Heart right ventricle (tissue), 16 donors: ENCODE data around the gene ANKS1B. TPM values are rescaled to one million over a fixed set of nuclear protein-coding genes. Genes with fewer than 3 reads are reported as not detected.

Experiments
- ATAC-seq, 8 donors: fragments of 200-7000 bp; cut with Tn5 transposase; one replicate each; pipeline ENCODE4 v1.9.1; 2020; ENCODE audit warnings: mild to moderate bottlenecking in 8 of 8, moderate library complexity in 8 of 8, moderate number of reproducible peaks in 1 of 8
- DNase-seq, 2 donors: peaks; one replicate each; pipeline ENCODE4 v3.0.0-alpha.2; 2020
- H3K27ac ChIP-seq, 10 donors: fragments of 200-600 bp; sonication (generic) in 2 of 10; one replicate each; pipeline versions ENCODE4 v1.5.0 to v1.8.0; 2020 to 2022; ENCODE audit warnings: mild to moderate bottlenecking in 3 of 10
- H3K27me3 ChIP-seq, 7 donors: fragments of 200-600 bp; one replicate each; pipeline ENCODE4 v1.8.0; 2021 to 2022; ENCODE audit warnings: mild to moderate bottlenecking in 2 of 7
- H3K36me3 ChIP-seq, 9 donors: fragments of 200-600 bp; sonication (generic) in 1 of 9; one replicate each; pipeline versions ENCODE4 v1.5.0 to v1.8.0; 2020 to 2022; ENCODE audit warnings: mild to moderate bottlenecking in 2 of 9
- H3K4me1 ChIP-seq, 9 donors: fragments of 200-600 bp; sonication (generic) in 1 of 9; one replicate each; pipeline versions ENCODE4 v1.5.0 to v1.8.0; 2020 to 2022; ENCODE audit warnings: mild to moderate bottlenecking in 4 of 9
- H3K4me3 ChIP-seq, 10 donors: fragments of 200-600 bp; sonication (generic) in 2 of 10; one replicate each; pipeline versions ENCODE4 v1.5.0 to v1.8.0; 2020 to 2022; ENCODE audit warnings: mild to moderate bottlenecking in 7 of 10, moderate library complexity in 2 of 10
- H3K9me3 ChIP-seq, 11 donors: fragments of 200-600 bp in 10 of 11; sonication (generic) in 2 of 11; one replicate each; pipeline versions ENCODE4 v1.5.0 to v1.8.0; 2013 to 2022; ENCODE audit warnings: mild to moderate bottlenecking in 2 of 11, control low read depth in 1 of 11, moderate library complexity in 1 of 11
- CTCF ChIP-seq, 9 donors: fragments of 200-600 bp; sonication (generic) in 2 of 9; IDR thresholded peaks; one replicate each; pipeline versions ENCODE4 v1.5.0 to v1.8.0; 2021 to 2022; ENCODE audit warnings: antibody characterized with exemption in 9 of 9, mild to moderate bottlenecking in 5 of 9, moderate library complexity in 1 of 9
- WGBS, 2 donors: extraction: QIAGEN DNeasy Blood & Tissue Kit; methylation state at CpG; one replicate each; pipeline ENCODE4 v1.1.7; 2013; ENCODE audit warnings: inconsistent platforms in 1 of 2; 5-methylcytosine and 5-hydroxymethylcytosine counted together
- intact Hi-C, 10 donors: fragments of 100-400 bp; cut with DNase I; formaldehyde crosslinking; loops; one replicate each; pipeline versions ENCODE4 v1.11.1 to v1.14.2; 2022
- polyA plus RNA-seq, 2 donors: library from polyadenylated mRNA; stranded (reverse); fragments of 200-250 nt; gene quantifications; one replicate each; pipeline ENCODE4 v1.2.3, GENCODE V29; 2013
- total RNA-seq, 10 donors: library from RNA; stranded (reverse); fragmentation: NEBNext Ultra II Directional in 3 of 10; extraction: Animal tissue kit (Norgen Biotek cat#: 25700) in 3 of 10; gene quantifications; one replicate each; pipeline versions ENCODE4 v1.2.1 to v1.2.4, GENCODE V29; 2021 to 2023
- donor health status: Arrhythmogenic right ventricular cardiomyopathy.
- donor health status: ischemic (EF 13 %, LVEDD 7.1; RV severe dilation, severe dysfunction).
- donor health status: healthy with polysubstance abuse.
- donor health status: DM: no; HTN: yes; CAD: no.
- donor health status: DM: no; HTN: no; CAD: no.
- donor health status: ischemic (EF 25% LVEDD 6.9; RV normal size, moderate dysfunction).
- donor health status: ischemic (EF 25% LVEDD 5.7; RV mildly dilated, moderate dysfunction).
- donor health status: healthy.
- donor health status: DM: yes; HTN: yes; CAD: no.
- donor health status: Ischemic cardiomyopathy.
- donor health status: ischemic (EF 35%, LVEDD 5.7; RV mildly dilated, moderate dysfunction).
- donor health status: nonischemic (EF 11% LVEDD 7.7; RV severe dilation, severe dysfunction).
- donor health status: DM: yes; HTN: yes; CAD: no.
- donor health status: PGD.
- donor health status: ischemic (EF 29% LVEDD 5.4; RV normal size, mild dysfunction).
- donor health status: nonischemic (EF 23%, LVEDD 6.1; RV moderate dilation, normal function).

The ANKS1B gene
- total and polyA plus RNA-seq, 12 donors = 0.58 to 4.8 (median 1.8) TPM

- peaks cover 0 to 19% (median 0%) of the 10 kb centered on the region in 9 donors for H3K4me1 ChIP-seq
- intact Hi-C loops = no loop called here
- H3K27me3 ChIP-seq = no peaks in the 10 kb centered on the region
- H3K27ac ChIP-seq = peak overlapping the region in 2 of 10 donors; percentile 41 to 67
- ATAC-seq (no peak), DNase-seq (no peak)
- no peaks in the 10 kb centered on the region for H3K36me3 ChIP-seq
- no peak overlapping the region for H3K4me3 ChIP-seq
- no peak for TF ChIP-seq CTCF (IDR thresholded peaks at IDR 0.05)
- WGBS, 2 donors = 81 to 82% methylated on average over 5 of the region's 5 CpGs
- H3K9me3 ChIP-seq = peaks cover 0 to 3% (median 0%) of the 10 kb centered on the region in 11 donors
Observed at GRCh38 chr12:99146730-99147129, 838.0 kb downstream of the ANKS1B start.

DNA sequence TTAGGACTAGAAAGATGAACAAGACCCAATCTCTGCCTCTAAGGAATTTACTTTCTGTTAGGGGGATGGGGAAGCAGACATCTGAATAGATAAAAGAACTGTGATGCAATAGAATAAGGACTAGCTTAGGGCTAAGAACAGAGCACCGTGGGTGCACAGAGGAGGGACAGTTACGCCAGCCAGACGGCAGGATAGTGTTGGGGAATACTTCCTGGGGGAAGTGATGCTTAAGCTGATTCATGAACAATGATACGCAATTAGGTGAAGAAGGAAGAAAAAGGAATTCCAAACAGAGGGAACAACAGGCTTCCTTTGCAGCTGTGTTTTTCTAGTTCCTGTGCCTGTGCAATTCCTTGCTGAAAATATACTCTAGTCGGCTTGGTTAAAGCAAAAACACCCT lies 838.6 kb downstream of the ANKS1B start:
- intact Hi-C loops = no loop called here
- no peaks in the 10 kb centered on the region for H3K27me3 ChIP-seq
- H3K4me3 ChIP-seq = no peak overlapping the region
- peaks cover 0 to 3% (median 0%) of the 10 kb centered on the region in 11 donors for H3K9me3 ChIP-seq
- no peak for DNase-seq
- ATAC-seq = peak in 5 of 8 donors; percentile 42 to 61 (median 49)
- no peaks in the 10 kb centered on the region for H3K36me3 ChIP-seq
- TF ChIP-seq CTCF (IDR thresholded peaks at IDR 0.05) = no peak
- WGBS, 2 donors = 48 to 49% methylated on average over 5 of the region's 5 CpGs
- H3K27ac ChIP-seq = peak overlapping the region in 2 of 10 donors; percentile 41 to 67
- H3K4me1 ChIP-seq = peaks cover 0 to 19% (median 0%) of the 10 kb centered on the region in 9 donors

DNA sequence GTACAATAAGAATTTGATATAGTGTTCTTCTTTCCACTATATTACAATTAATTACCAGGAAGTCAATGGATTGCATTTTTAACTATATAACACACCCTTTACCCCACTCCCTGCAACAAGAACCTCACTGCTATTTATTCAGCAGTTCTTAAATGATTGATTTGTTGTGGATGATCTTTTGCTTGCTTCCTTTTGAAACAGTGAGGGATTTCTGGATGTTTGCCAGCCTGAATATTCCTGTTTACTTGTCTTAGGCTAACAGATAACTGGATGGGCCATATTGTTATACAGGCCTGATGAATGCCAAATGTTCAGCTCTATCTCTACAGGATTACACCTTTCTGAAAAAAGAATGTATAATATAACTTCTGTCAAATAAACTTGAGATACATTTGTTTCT lies 842.1 kb downstream of the ANKS1B start:
- no peak overlapping the region for H3K4me3 ChIP-seq
- H3K36me3 ChIP-seq = no peaks in the 10 kb centered on the region
- peaks cover 0 to 3% (median 0%) of the 10 kb centered on the region in 11 donors for H3K9me3 ChIP-seq
- ATAC-seq = no peak
- intact Hi-C loops = no loop called here
- no peaks in the 10 kb centered on the region for H3K27me3 ChIP-seq
- H3K27ac ChIP-seq = no peak overlapping the region
- DNase-seq = no peak
- peaks cover 0 to 14% (median 0%) of the 10 kb centered on the region in 9 donors for H3K4me1 ChIP-seq
- no peak for TF ChIP-seq CTCF (IDR thresholded peaks at IDR 0.05)

GRCh38 chr12:99140017-99140720 lies 844.6 kb downstream of the ANKS1B start:
- ATAC-seq = no peak

More at GRCh38 chr12:99140017-99140720, 844.6 kb downstream of the ANKS1B start:
- no peak for DNase-seq
- no peak overlapping the region for H3K4me3 ChIP-seq
- 86 to 88% methylated on average over 7 of the region's 7 CpGs for WGBS, 2 donors
- no peak for TF ChIP-seq CTCF (IDR thresholded peaks at IDR 0.05)
- H3K4me1 ChIP-seq = peaks cover 0 to 5% (median 0%) of the 10 kb centered on the region in 9 donors
- H3K9me3 ChIP-seq = no peaks in the 10 kb centered on the region
- no peaks in the 10 kb centered on the region for H3K36me3 ChIP-seq
- no peak overlapping the region for H3K27ac ChIP-seq
- intact Hi-C loops = no loop called here
- no peaks in the 10 kb centered on the region for H3K27me3 ChIP-seq
